ENCODE results near the gene RASA3.

The RASA3 gene

GRCh38 chr13:114096031-114096485 lies 36.4 kb downstream of the RASA3 start:
- peaks cover 25% of the 10 kb centered on the region for H3K9me3 ChIP-seq (ENCODE audit: insufficient read depth, low read length)
- peaks cover 5% of the 10 kb centered on the region for H3K4me1 ChIP-seq (ENCODE audit: insufficient read depth, insufficient read length)
- no peaks in the 10 kb centered on the region for H3K27me3 ChIP-seq (ENCODE audit: insufficient read depth, insufficient read length)
- TF ChIP-seq SUZ12 (IDR thresholded peaks at IDR 0.05; ENCODE audit: extremely low read depth, insufficient read depth, insufficient read length) (no peak), YY1 (IDR thresholded peaks at IDR 0.05; ENCODE audit: insufficient read depth, insufficient read length) (no peak), ZNF274 (IDR thresholded peaks at IDR 0.05; ENCODE audit: low read depth, low read length) (no peak)
- no peak overlapping the region for H3K9ac ChIP-seq (ENCODE audit: insufficient read length, low read depth)
- no peak for DNase-seq (ENCODE audit: low read depth, low spot score)
- H3K36me3 ChIP-seq (ENCODE audit: insufficient read depth, insufficient read length, low read length) = no peaks in the 10 kb centered on the region
- H3K4me3 ChIP-seq (ENCODE audit: insufficient read length, low read depth) = no peak overlapping the region

DNA sequence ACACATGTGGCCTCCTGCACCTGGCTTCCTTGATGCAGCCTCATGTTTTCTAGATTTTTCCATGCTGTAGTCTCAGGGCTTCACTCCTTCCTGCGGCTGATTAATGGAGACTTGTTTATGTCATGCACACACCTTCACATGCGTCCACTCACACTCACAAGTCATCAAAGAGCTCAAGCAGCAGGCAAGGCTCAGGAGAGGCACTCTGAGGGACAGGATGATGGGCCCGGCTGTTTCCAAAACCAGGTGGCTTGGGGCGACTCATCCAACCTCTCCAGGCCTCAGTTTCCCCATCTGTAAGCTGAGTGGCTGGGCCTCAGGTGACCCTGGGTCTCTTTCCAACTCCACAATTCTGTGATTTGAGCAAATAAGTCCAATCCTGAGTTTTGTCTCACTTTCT lies 36.9 kb downstream of the RASA3 start:
- peaks cover 29% of the 10 kb centered on the region for H3K9me3 ChIP-seq (ENCODE audit: insufficient read depth, low read length)
- H3K36me3 ChIP-seq (ENCODE audit: insufficient read depth, insufficient read length, low read length) = no peaks in the 10 kb centered on the region
- H3K4me3 ChIP-seq (ENCODE audit: insufficient read length, low read depth) = no peak overlapping the region
- no peak for DNase-seq (ENCODE audit: low read depth, low spot score)
- H3K4me1 ChIP-seq (ENCODE audit: insufficient read depth, insufficient read length) = peaks cover 5% of the 10 kb centered on the region
- no peaks in the 10 kb centered on the region for H3K27me3 ChIP-seq (ENCODE audit: insufficient read depth, insufficient read length)
- H3K9ac ChIP-seq (ENCODE audit: insufficient read length, low read depth) = no peak overlapping the region
- TF ChIP-seq YY1 (IDR thresholded peaks at IDR 0.05; ENCODE audit: insufficient read depth, insufficient read length) (no peak), SUZ12 (IDR thresholded peaks at IDR 0.05; ENCODE audit: extremely low read depth, insufficient read depth, insufficient read length) (no peak), ZNF274 (IDR thresholded peaks at IDR 0.05; ENCODE audit: low read depth, low read length) (no peak)

DNA sequence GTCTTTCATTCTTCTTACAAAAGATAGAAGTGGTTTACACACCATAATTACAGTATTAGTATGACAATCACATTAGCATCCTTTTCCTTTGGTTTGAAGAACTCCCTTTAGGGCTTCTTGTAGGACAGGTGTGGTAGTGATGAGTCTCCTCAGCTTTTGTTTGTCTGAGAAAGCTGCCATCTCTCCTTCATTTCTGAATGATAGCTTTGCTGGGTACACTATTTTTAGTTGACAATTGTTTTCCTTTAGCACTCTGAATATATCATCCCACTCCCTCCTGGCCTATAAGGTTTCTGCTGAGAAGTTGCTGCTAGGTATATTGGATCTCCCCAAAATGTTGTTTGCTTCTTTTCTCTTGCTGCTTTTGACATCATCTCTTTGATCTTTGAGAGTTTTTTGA lies 39.3 kb downstream of the RASA3 start:
- H3K4me3 ChIP-seq (ENCODE audit: insufficient read length, low read depth) = no peak overlapping the region
- no peak for TF ChIP-seq SUZ12 (IDR thresholded peaks at IDR 0.05; ENCODE audit: extremely low read depth, insufficient read depth, insufficient read length)
- TF ChIP-seq YY1 (IDR thresholded peaks at IDR 0.05; ENCODE audit: insufficient read depth, insufficient read length) = no peak
- TF ChIP-seq ZNF274 (IDR thresholded peaks at IDR 0.05; ENCODE audit: low read depth, low read length) = no peak
- DNase-seq (ENCODE audit: low read depth, low spot score) = no peak
- no peaks in the 10 kb centered on the region for H3K27me3 ChIP-seq (ENCODE audit: insufficient read depth, insufficient read length)
- peaks cover 29% of the 10 kb centered on the region for H3K9me3 ChIP-seq (ENCODE audit: insufficient read depth, low read length)
- peaks cover 3% of the 10 kb centered on the region for H3K4me1 ChIP-seq (ENCODE audit: insufficient read depth, insufficient read length)
- no peak overlapping the region for H3K9ac ChIP-seq (ENCODE audit: insufficient read length, low read depth)
- no peaks in the 10 kb centered on the region for H3K36me3 ChIP-seq (ENCODE audit: insufficient read depth, insufficient read length, low read length)

GRCh38 chr13:114092468-114092867 lies 40.0 kb downstream of the RASA3 start:
- DNase-seq (ENCODE audit: low read depth, low spot score) = no peak
- H3K4me3 ChIP-seq (ENCODE audit: insufficient read length, low read depth) = no peak overlapping the region
- H3K4me1 ChIP-seq (ENCODE audit: insufficient read depth, insufficient read length) = peaks cover 1% of the 10 kb centered on the region
- TF ChIP-seq YY1 (IDR thresholded peaks at IDR 0.05; ENCODE audit: insufficient read depth, insufficient read length) (no peak), ZNF274 (IDR thresholded peaks at IDR 0.05; ENCODE audit: low read depth, low read length) (no peak)
- no peaks in the 10 kb centered on the region for H3K27me3 ChIP-seq (ENCODE audit: insufficient read depth, insufficient read length)
- H3K36me3 ChIP-seq (ENCODE audit: insufficient read depth, insufficient read length, low read length) = peaks cover under 1% of the 10 kb centered on the region
- no peak overlapping the region for H3K9ac ChIP-seq (ENCODE audit: insufficient read length, low read depth)
- H3K9me3 ChIP-seq (ENCODE audit: insufficient read depth, low read length) = peaks cover 29% of the 10 kb centered on the region

GRCh38 chr13:114090476-114090875 lies 41.9 kb downstream of the RASA3 start:
- Histone ChIP-seq H3K4me3 (ENCODE audit: insufficient read length, low read depth) (no peak overlapping the region), H3K36me3 (ENCODE audit: insufficient read depth, insufficient read length, low read length) (peaks cover 3% of the 10 kb centered on the region), H3K9me3 (ENCODE audit: insufficient read depth, low read length) (peaks cover 29% of the 10 kb centered on the region), H3K9ac (ENCODE audit: insufficient read length, low read depth) (no peak overlapping the region), H3K27me3 (ENCODE audit: insufficient read depth, insufficient read length) (no peaks in the 10 kb centered on the region), H3K4me1 (ENCODE audit: insufficient read depth, insufficient read length) (peaks cover 1% of the 10 kb centered on the region)
- DNase-seq (ENCODE audit: low read depth, low spot score) = no peak
- TF ChIP-seq ZNF274 (IDR thresholded peaks at IDR 0.05; ENCODE audit: low read depth, low read length) (no peak), SUZ12 (IDR thresholded peaks at IDR 0.05; ENCODE audit: extremely low read depth, insufficient read depth, insufficient read length) (no peak), YY1 (IDR thresholded peaks at IDR 0.05; ENCODE audit: insufficient read depth, insufficient read length) (no peak)

GRCh38 chr13:114089751-114090400 lies 42.5 kb downstream of the RASA3 start:
- DNase-seq (ENCODE audit: low read depth, low spot score) = no peak

DNA sequence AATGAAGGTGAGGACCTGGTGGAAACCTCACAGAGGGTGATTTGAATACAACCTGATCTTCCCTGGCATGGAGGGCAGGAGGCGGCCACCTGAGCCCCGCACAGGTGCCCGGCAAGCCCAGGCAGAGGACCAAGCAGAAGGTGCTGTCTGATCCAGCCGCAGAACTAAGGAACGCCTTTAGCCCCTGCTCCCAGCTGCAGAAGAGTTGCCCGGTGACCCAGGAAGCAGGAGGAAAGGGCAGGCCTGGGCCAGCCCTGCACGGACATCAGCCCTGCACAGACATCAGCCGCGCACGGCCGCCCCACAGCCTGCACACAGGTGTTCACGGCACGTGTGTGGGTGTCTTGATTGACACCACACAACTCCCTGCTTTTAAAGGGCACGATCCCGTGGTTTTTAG lies 43.1 kb downstream of the RASA3 start:
- H3K4me1 ChIP-seq (ENCODE audit: insufficient read depth, insufficient read length) = peaks cover 1% of the 10 kb centered on the region
- TF ChIP-seq SUZ12 (IDR thresholded peaks at IDR 0.05; ENCODE audit: extremely low read depth, insufficient read depth, insufficient read length) (no peak), ZNF274 (IDR thresholded peaks at IDR 0.05; ENCODE audit: low read depth, low read length) (no peak), YY1 (IDR thresholded peaks at IDR 0.05; ENCODE audit: insufficient read depth, insufficient read length) (no peak)
- DNase-seq (ENCODE audit: low read depth, low spot score) = no peak
- peaks cover 3% of the 10 kb centered on the region for H3K36me3 ChIP-seq (ENCODE audit: insufficient read depth, insufficient read length, low read length)
- no peaks in the 10 kb centered on the region for H3K27me3 ChIP-seq (ENCODE audit: insufficient read depth, insufficient read length)
- H3K4me3 ChIP-seq (ENCODE audit: insufficient read length, low read depth) = no peak overlapping the region
- H3K9me3 ChIP-seq (ENCODE audit: insufficient read depth, low read length) = peaks cover 29% of the 10 kb centered on the region
- no peak overlapping the region for H3K9ac ChIP-seq (ENCODE audit: insufficient read length, low read depth)

More at GRCh38 chr13:114089751-114090400, 42.5 kb downstream of the RASA3 start:
- Histone ChIP-seq H3K27me3 (ENCODE audit: insufficient read depth, insufficient read length) (no peaks in the 10 kb centered on the region), H3K36me3 (ENCODE audit: insufficient read depth, insufficient read length, low read length) (peaks cover 3% of the 10 kb centered on the region), H3K4me3 (ENCODE audit: insufficient read length, low read depth) (no peak overlapping the region), H3K9ac (ENCODE audit: insufficient read length, low read depth) (no peak overlapping the region), H3K4me1 (ENCODE audit: insufficient read depth, insufficient read length) (peaks cover 1% of the 10 kb centered on the region), H3K9me3 (ENCODE audit: insufficient read depth, low read length) (peaks cover 29% of the 10 kb centered on the region)
- no peak for TF ChIP-seq SUZ12 (IDR thresholded peaks at IDR 0.05; ENCODE audit: extremely low read depth, insufficient read depth, insufficient read length)
- no peak for TF ChIP-seq YY1 (IDR thresholded peaks at IDR 0.05; ENCODE audit: insufficient read depth, insufficient read length)
- TF ChIP-seq ZNF274 (IDR thresholded peaks at IDR 0.05; ENCODE audit: low read depth, low read length) = no peak

Measured in NT2/D1 (cell line).